Immature natural killer cell (primary cell): Measurements from ENCODE around the gene RABEP2. TPM values are rescaled to one million over a fixed set of nuclear protein-coding genes. Genes with fewer than 3 reads are reported as not detected.

Experiments
- DNase-seq, 3 donors: peaks; one replicate each; pipeline ENCODE4 v3.0.0; 2022; ENCODE audit warnings: mixed read lengths in 1 of 3
- H3K27ac Mint-ChIP-seq, 6 donors: one replicate each; pipeline ENCODE4 v1.8.0; 2020; ENCODE audit warnings: mixed read lengths in 6 of 6, mild to moderate bottlenecking in 5 of 6, inconsistent platforms in 4 of 6, moderate library complexity in 3 of 6
- H3K27me3 Mint-ChIP-seq, 3 donors: one replicate each; pipeline ENCODE4 v1.8.0; 2020 to 2021; ENCODE audit warnings: low read depth in 3 of 3, mild to moderate bottlenecking in 3 of 3, mixed read lengths in 3 of 3, moderate library complexity in 3 of 3, inconsistent platforms in 1 of 3
- H3K36me3 Mint-ChIP-seq, 3 donors: one replicate each; pipeline ENCODE4 v1.8.0; 2020; ENCODE audit warnings: mixed read lengths in 3 of 3, inconsistent platforms in 2 of 3, mild to moderate bottlenecking in 2 of 3
- H3K4me1 Mint-ChIP-seq, 2 donors: one replicate each; pipeline ENCODE4 v1.8.0; 2020; ENCODE audit warnings: inconsistent platforms in 2 of 2, mild to moderate bottlenecking in 2 of 2, mixed read lengths in 2 of 2, moderate library complexity in 1 of 2
- H3K4me3 Mint-ChIP-seq, 5 donors: one replicate each; pipeline ENCODE4 v1.8.0; 2020; ENCODE audit warnings: mild to moderate bottlenecking in 5 of 5, mixed read lengths in 5 of 5, inconsistent platforms in 3 of 5, moderate library complexity in 3 of 5
- H3K9me3 Mint-ChIP-seq, 6 donors: one replicate each; pipeline ENCODE4 v1.8.0; 2020; ENCODE audit warnings: mild to moderate bottlenecking in 6 of 6, mixed read lengths in 6 of 6, inconsistent platforms in 4 of 6, moderate library complexity in 3 of 6
- polyA plus RNA-seq, 3 donors: library from polyadenylated mRNA; unstranded; fragments of 300-500 nt; fragmentation: Illumina TruSeq; gene quantifications; one replicate each; pipeline ENCODE4 v1.2.3, GENCODE V29; 2021

The RABEP2 gene
- polyA plus RNA-seq, 3 donors from 2014 or later, result 6.3 to 13.9 (median 9.6) TPM

GRCh38 chr16:28863929-28864793, 60.9 kb downstream of the RABEP2 start:
- peaks cover 0 to 4% (median 0%) of the 10 kb centered on the region in 3 donors for H3K36me3 Mint-ChIP-seq
- DNase-seq, result no peak
- peak overlapping the region; percentile 93 to 99 (median 97) for H3K27ac Mint-ChIP-seq
- peaks cover 22 to 24% of the 10 kb centered on the region in 2 donors for H3K4me1 Mint-ChIP-seq
- H3K9me3 Mint-ChIP-seq, result peaks cover 0 to 1% (median 0%) of the 10 kb centered on the region in 6 donors
- peaks cover 0 to 3% (median 2%) of the 10 kb centered on the region in 3 donors for H3K27me3 Mint-ChIP-seq
- peak overlapping the region; percentile 98 to 99 (median 98) for H3K4me3 Mint-ChIP-seq

DNA sequence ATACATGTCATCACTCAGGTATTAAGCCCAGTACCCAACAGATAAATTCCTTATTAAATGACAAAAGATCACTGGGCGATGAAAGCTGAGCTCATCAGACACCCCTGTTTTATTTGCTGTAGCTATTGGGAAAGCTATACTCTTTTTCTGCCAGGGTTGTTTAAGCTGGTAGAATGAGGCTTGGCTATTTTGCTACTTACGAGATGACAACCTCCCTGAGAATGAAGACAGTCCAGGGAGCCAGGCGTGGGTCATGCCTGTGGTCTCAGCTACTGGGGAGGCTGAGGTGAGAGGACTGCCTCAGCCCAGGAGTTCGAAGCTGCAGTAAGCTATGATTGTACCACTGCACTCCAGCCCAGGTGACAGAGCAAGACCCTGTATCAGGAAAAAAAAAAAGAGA, 65.7 kb downstream of the RABEP2 start:
- Mint-ChIP-seq H3K4me1 (peaks cover 8 to 11% of the 10 kb centered on the region in 2 donors), H3K36me3 (no peaks in the 10 kb centered on the region), H3K27me3 (peaks cover 0 to 2% (median 0%) of the 10 kb centered on the region in 3 donors), H3K27ac (peak overlapping the region in 1 of 6 donors; percentile 13), H3K9me3 (no peaks in the 10 kb centered on the region), H3K4me3 (no peak overlapping the region)
- no peak for DNase-seq

DNA sequence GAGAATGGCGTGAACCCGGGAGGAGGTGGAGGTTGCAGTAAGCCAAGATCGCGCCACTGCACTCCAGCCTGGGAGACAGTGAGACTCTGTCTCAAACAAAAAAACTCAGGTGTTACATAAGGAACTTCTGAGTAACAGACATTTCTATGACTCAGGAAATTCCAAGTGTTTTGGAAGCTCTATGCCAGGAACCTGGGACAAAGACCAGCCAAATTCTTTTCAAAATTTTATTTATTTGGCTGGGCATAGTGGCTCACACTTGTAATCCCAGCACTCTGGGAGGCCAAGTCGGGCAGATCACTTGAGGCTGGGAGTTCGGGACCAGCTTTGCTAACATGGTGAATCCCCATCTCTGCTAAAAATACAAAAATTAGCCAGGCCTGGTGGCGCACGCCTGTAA, 66.6 kb downstream of the RABEP2 start:
- H3K4me3 Mint-ChIP-seq, result no peak overlapping the region
- no peaks in the 10 kb centered on the region for H3K9me3 Mint-ChIP-seq
- H3K4me1 Mint-ChIP-seq, result peaks cover 4 to 7% of the 10 kb centered on the region in 2 donors
- H3K27ac Mint-ChIP-seq, result no peak overlapping the region
- H3K27me3 Mint-ChIP-seq, result peaks cover 0 to 2% (median 0%) of the 10 kb centered on the region in 3 donors
- DNase-seq, result no peak
- no peaks in the 10 kb centered on the region for H3K36me3 Mint-ChIP-seq

Other genes with a start within 250 kb of the RABEP2 start
- 100 to 1,000 TPM; 159 to 311 (median 198) TPM for gene EIF3C, start 213.8 kb downstream of the RABEP2 start, polyA plus RNA-seq
- not detected for gene NPIPB9, start 173.5 kb downstream of the RABEP2 start, polyA plus RNA-seq
- 10 to 100 TPM in 1 of 3 donors, 1 to 10 TPM in 2; 3.0 to 28.5 (median 9.7) TPM for gene ATXN2L, start 102.2 kb downstream of the RABEP2 start, polyA plus RNA-seq
- 100 to 1,000 TPM; 149 to 206 (median 153) TPM for gene TUFM, start 78.9 kb downstream of the RABEP2 start, polyA plus RNA-seq
- gene SH2B1, start 61.4 kb downstream of the RABEP2 start, polyA plus RNA-seq, result 1 to 10 TPM; 1.4 to 3.0 (median 1.6) TPM
- gene ATP2A1, start 46.8 kb downstream of the RABEP2 start, polyA plus RNA-seq, result under 1 TPM in 1 of 3 donors, not detected in 2; 0.31 TPM
- gene CD19, start 6.7 kb upstream of the RABEP2 start, polyA plus RNA-seq, result under 1 TPM; 0.18 to 0.29 (median 0.27) TPM
- 10 to 100 TPM; 22.2 to 37.3 (median 33.0) TPM for gene NFATC2IP, start 25.7 kb upstream of the RABEP2 start, polyA plus RNA-seq
- gene SPNS1, start 49.5 kb upstream of the RABEP2 start, polyA plus RNA-seq, result 10 to 100 TPM; 21.1 to 53.1 (median 30.2) TPM
- 100 to 1,000 TPM; 198 to 343 (median 220) TPM for gene LAT, start 59.8 kb upstream of the RABEP2 start, polyA plus RNA-seq